GM12873 (cell line): ENCODE results near the gene PRPF6.

Experiments used
- TF ChIP-seq, protein P1 (sequence below): IDR thresholded peaks from 2 replicates; pipeline ENCODE4 v1.5.1; 2012; ENCODE audit warnings: low read depth, mild to moderate bottlenecking, moderate library complexity, low read length, control low read depth; ENCODE audit not compliant: insufficient read depth; ENCODE audit errors: missing control alignments

Gene PRPF6

DNA sequence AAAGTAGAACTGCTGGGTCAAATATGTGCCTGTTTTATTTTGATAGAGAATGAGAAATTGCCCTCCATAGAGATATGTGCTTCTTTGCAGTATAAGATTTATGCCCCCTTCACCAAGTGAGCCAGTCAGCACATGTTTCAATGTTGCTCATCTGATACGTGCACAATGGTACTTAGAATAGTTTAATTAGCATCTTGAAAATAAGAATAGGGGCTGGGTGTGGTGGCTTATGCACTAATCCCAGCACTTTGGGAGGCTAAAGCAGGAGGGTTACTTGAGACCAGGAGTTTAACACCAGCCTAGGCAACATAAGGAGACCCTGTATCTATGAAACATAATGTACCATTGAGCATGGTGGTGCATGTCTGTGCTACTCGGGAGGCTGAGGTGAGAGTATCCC is 34.7 kb downstream of the PRPF6 start:
- TF ChIP-seq, protein P1, sequence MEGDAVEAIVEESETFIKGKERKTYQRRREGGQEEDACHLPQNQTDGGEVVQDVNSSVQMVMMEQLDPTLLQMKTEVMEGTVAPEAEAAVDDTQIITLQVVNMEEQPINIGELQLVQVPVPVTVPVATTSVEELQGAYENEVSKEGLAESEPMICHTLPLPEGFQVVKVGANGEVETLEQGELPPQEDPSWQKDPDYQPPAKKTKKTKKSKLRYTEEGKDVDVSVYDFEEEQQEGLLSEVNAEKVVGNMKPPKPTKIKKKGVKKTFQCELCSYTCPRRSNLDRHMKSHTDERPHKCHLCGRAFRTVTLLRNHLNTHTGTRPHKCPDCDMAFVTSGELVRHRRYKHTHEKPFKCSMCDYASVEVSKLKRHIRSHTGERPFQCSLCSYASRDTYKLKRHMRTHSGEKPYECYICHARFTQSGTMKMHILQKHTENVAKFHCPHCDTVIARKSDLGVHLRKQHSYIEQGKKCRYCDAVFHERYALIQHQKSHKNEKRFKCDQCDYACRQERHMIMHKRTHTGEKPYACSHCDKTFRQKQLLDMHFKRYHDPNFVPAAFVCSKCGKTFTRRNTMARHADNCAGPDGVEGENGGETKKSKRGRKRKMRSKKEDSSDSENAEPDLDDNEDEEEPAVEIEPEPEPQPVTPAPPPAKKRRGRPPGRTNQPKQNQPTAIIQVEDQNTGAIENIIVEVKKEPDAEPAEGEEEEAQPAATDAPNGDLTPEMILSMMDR, result no peak

DNA sequence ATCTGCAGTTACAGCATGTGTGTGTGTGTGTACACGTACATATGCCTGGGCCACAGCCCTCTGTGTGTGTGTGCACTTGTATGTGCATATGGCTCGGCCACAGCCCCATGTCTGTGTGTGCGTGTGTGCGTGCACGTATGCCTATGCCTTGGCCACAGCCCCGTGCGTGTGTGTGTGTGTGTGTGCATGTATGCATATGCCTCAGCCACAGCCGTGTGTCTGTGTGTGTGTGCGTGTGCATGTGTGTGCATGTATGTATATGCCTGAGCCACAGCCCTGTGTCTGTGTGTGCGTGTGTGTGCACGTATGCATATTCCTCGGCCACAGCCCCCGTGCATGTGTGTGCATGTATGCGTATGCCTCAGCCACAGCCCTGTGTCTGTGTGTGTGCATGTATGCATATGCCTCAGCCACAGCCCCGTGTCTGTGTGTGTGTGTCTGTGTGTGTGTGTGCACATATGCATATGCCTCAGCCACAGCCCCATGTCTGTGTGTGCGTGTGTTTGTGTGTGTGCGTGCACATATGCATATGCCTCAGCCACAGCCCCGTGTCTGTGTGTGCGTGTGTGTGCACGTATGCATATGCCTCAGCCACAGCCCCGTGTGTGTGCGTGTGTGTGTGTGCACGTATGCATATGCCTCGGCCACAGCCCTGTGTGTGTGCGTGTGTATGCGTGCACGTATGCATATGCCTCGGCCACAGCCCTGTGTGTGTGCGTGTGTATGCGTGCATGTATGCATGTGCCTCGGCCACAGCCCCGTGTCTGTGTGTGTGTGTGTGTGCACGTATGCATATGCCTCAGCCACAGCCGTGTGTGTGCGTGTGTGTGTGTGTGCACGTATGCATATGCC is 40.4 kb downstream of the PRPF6 start:
- TF ChIP-seq, protein P1, result no peak

- TF ChIP-seq, protein P1, result no peak
Observed at GRCh38 chr20:64022671-64023360, 41.9 kb downstream of the PRPF6 start.

DNA sequence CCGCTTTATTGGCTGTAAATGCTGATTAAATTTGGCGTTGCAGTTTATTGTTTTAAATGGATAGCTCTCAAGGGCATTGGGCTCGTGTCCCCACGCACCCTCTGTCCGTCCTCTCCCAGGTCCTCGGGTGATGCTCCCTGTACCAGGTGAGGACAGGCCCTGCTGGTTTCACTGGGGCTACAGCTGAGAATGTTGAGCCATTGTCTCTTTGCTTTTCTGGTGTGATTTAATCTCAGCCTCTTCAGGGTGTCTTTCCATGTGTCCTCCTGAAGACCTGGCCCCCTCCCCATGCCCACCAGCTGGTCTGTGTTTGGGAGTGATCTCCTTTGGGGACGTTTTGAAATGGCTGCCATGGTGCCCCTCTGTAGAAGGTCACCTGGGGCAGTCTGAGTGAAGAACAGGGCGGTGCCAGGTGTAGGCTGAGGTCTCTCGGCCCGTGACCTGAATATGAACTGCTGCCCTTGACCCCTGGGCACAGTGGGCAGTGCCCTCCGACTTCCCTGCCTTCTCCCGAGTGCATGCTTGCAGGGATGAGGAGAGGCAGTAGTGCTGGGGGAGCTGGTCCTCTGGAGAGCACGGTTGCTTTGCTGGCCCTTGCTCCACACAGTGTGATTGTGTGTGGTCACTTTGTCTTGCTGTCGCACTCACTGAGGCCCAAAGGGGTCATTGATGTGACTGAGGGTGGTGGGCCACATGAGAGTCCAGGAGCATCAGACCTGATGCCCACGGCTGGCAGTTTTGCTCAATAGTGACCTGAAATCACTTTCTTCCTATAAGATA is 42.6 kb downstream of the PRPF6 start:
- TF ChIP-seq, protein P1, result no peak

DNA sequence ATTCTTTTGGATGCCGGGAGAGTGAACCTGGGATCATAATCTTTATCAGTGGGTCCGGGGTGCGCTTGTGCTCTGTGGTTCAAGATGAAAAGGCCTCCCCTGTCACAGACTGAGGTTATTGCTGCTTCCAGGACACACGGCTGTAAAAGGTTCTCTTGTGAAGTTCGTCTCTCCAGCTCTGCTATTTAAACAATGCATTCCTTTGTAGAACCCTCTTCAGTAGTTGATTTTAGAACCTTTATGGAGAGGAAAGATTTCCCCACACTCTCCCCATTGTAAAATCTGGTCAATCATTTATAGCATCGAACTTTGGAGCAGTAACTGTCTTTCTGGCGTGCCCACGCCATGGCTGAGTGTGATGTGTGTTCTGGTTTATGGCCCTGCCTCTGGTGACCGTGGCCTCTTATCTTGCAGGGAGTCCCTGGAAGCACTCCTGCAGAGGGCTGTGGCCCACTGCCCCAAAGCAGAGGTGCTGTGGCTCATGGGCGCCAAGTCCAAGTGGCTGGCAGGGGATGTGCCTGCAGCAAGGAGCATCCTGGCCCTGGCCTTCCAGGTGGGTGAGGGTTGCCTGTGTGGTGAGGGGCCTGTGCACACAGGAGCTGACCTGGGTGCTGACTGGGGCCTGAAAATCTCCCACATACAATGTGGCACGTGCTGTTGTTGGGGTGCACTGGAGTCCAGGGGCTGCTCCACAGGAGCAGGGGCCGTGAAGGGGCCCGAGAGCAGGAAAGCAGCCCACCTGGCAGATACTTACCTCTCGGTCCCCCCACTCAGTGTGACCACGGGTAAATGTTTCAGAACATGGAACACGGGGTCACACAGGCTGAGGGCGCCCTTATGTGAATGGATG is 43.4 kb downstream of the PRPF6 start:
- TF ChIP-seq, protein P1, result no peak

DNA sequence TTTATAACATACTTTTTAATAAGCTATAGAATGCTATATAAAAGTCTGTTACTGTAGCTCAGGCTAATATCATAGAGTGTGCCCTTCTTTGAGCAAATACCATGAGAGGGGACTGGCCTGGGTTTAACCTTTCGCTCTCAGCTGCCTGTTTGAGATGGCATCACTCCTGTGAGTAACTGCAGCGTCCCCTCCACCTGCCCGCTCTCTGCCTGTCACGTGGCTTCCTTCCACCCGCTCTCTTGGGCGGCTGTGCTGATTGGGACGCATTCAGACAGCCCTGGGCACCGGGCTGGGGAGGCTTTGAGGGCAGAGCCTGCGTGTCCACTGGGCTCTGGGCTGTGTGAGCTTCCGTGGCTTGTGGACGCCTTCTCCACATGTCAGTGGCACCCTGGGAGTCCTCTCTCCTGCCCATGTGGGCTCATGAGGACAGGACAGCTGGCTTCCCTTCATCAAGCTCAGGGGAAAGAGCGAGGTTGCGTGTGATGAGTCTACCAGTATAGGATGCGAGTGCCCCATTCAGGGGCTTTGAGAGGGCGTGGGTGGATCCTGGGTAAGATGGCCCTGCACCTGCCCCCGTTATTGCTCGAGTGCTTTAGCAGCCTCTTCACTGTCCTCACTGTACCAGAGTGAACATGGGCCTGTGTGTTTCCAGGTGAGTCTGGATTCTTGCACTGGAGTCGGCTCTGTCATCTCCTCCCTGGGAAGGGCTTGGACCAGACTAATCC is 44.3 kb downstream of the PRPF6 start:
- TF ChIP-seq, protein P1, result no peak
